HG02884 (cell line): ENCODE data around the gene KCTD3.
A peak's percentile ranks its signal among the peaks of the same experiment; 100 is the strongest.

Experiments
- ATAC-seq: cut with Tn5 transposase; IDR thresholded peaks from one replicate; pipeline ENCODE4 v1.9.1; 2021; ENCODE audit warnings: mild to moderate bottlenecking, moderate library complexity; ENCODE audit not compliant: unreplicated experiment

The KCTD3 gene

DNA sequence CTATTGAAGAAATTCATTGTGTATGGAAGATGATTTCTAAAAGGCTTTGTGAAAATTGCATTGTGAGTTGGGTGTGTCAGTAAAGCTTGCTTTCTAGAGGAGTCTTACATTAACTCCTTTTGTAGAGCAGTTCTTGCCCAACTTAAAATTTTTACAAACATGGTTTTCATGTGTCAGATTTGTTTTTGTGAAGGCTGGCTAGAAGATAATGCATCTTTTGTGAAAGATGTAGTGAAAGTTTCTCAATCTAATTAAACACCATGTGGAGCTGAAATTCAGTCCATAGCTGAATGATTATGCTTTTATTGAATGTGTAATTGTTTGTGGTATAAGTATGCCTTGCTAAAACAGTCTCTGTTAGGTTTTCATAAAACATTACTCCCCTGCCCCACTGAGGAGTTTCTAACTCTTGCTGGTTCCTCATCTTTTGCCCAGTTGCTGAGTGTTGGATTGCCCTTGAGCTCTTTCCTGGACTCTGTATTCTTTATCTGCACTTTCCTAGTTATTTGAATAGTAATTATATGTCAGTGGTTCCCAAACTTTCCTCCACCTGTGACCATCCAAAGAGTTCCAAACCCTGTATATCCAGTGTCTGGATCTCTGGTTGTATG lies 38.0 kb downstream of the KCTD3 start:
- no peak for ATAC-seq

DNA sequence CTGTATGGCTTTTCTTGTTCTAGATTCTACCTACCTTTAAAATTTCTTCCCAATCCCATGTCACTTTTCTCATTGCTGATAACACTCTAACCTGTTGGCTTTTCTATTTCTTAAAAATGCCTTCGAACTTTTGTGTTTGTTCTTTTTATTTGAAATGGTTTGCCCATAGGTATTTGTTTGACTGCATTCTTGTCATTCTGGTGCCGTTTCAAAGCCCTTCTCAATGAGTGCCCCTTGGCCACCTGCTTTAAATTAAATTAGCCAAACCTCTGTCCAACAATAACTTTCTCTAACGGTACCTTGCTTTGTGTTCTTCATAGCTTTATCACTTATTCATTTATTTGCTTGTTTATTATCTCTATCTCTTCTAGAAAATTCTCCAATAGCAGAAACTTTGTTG lies 38.9 kb downstream of the KCTD3 start:
- no peak for ATAC-seq

DNA sequence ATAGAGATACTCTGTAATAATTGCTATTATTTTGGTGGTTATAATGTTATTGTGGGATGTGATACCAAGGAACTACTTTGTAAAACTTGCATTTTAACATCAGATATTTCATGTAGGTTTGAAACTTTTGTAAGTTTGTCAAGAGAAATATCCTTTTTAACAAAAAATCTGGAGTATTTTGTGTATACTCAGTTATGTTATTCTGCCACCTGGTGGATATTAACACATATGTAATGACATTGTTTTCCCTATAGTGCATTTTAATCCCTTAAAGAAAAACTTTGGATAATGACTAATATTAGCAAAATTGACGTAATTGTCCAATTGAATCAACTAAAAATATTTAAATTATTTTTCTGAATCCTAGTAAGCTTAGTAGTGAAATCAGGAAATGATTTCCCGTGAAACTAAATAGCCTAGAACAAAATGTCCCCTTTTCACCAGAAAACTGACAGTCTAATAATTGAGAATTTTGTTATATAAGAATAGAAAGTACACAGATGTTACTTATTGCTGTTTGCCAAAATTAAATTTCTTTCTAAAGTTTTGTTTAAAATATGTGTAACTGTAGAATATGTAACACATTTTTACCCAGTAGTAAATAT lies 39.6 kb downstream of the KCTD3 start:
- peak; percentile 62 for ATAC-seq

DNA sequence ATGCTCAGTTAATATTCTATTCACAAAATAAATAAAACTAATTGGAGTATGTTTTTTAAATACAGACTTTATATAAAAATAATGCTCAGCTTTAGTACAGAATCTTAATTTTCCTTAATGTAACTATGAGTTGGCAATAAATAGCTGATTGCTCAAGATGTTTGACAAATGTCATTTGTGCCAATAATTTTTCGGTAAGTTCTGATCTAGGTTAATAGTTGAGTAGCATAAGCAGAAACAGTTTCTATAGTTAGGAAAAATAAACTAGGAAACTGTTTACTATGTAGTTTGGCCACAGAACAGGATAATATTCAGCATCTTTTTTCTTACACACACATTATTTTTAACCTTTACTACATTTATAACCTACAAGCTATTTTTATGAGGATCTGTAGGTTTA lies 40.3 kb downstream of the KCTD3 start:
- ATAC-seq: no peak

DNA sequence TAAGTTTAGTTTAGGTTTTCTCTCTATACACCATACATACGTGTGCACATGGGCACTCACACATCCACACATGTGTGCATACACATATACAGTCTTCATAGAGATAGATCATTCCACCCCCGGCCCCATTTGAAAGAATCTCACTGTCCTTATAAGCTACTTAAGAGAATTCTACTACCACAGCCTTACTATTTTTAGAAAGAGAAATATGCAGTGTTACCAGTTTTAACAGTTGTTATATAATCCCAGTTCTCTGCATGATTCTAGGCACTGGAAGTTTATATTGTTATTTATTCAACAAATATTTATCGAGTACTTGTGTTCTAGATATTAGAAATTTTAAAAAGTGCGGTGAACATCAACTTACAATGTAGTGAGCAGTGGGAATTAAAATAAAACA lies 41.5 kb downstream of the KCTD3 start:
- no peak for ATAC-seq

DNA sequence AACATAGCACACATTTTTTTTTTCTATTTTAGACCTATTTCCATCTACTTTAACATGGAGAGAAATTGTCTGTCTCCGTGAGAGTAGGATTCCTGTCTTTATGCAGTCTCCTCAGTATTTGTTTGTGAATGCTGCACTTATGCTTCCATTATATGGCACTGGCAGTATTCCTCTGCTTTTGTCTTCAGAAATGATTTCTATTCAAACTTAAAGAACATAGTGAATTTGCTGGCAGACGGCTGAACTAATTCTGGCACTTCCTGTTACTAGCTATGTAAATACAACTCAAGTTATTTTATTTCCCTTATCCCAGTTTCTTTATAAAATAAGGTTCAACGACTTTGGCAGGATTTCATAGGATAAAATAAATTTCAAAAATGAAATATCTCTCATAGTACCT lies 45.3 kb downstream of the KCTD3 start:
- no peak for ATAC-seq

DNA sequence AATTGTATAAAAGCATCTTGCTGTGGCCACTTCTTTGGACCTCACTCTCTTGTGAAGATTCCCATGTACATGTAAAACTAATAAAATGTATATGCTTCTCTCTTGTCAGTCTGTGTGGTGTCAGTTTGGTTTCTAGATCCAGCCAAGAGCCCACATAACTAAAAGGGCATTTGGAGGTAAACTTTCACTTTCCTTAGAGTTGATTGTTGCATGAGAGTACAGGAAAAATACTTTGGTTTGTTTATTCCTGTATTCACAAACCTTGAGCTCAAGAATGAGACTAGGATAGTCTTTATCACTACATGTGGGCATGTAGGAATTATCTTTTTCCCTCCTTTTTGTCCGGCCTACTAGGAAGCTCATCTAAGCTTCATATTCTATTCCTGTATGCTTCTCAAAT lies 50.9 kb downstream of the KCTD3 start:
- no peak for ATAC-seq

DNA sequence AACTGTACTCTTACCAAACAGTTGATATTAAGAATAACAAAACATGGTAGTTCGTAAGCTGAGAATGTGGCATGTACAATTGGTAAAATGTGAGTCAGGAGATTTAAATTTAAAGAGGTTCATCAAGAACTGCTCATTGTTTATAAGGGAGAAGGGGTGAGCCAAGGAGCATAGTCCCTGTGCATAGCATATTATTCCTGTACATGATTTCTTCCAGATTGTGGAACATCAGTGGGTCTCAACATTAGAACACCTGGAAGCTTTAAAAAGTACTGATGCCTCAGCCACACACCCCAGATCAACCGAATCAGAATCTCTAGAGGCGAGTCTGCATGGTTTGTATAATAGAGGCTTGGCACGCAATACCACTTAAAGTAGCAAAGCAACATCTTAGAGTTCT lies 56.1 kb downstream of the KCTD3 start:
- no peak for ATAC-seq

DNA sequence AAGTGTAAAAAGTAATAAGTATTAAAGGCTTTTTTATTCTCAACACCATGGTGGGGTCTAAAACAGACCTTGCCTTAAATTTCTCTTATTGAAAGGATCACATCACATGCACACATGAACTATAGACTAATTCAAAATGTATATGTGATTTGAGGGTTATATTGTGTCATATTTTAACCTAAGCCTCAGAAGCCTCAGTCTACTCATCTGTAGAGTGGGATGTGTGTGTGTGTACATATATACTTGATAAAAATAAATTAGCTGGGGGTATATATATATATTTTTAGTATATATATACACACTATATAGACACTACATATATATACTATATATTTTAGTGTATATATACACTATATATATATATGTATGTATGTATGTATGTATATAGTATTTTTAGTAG lies 58.8 kb downstream of the KCTD3 start:
- ATAC-seq: no peak

DNA sequence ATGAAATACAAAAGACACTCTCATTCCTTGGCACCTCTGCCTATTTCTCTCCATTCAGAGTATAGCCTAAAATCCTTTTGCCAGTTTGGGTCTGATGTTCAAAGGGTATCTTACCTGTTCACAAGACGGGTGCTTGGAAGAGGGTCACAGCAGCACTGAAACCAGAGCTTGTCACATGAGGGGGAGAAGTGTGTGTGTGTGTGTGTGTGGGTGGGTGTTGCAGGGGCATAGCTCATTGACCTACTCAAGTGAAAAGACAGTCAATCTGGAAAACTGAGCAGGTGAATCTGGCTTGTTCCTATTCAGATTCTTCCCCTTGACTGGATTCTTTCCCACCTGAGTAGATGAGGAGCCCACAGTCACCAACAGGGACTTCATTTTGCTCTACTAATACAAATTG lies 63.9 kb downstream of the KCTD3 start:
- no peak for ATAC-seq

DNA sequence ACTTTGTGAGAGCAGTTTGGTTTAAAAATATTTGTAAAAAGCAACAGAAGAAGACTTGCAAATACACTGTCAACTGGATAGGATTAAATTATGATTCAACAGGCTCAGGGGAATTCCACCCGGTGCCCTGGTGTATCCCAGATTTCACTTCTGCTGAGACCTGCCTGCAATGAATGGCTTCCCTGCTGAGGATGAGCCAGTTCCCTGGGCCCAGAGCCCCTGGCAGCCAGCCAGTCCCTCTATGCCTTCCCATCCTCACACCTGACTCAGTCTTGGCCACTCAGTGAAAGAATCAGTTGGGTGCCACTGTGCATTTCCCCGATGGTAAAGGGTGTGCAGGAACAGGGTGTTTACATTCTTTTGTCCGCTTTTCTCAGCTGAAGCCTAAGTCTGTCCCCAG lies 64.4 kb downstream of the KCTD3 start:
- no peak for ATAC-seq

DNA sequence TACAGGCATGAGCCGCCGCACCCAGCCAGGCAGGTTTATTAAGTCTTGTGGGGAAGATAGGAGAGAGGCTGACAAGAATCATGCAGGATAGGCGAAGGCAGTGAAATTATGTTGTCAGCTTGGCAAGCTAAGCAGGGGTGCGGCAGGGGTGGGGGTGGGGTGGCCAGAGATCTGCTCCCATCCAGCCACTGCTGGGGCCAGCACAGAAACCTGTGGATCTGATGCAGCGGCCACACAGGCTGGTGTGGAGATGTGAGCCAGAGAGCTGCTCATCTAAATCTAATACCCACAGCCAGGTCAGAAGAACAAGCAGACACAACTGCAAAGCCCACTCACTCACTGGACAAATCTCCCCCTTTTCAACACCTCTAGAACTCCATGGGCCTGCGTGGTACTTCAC lies 68.7 kb downstream of the KCTD3 start:
- no peak for ATAC-seq

DNA sequence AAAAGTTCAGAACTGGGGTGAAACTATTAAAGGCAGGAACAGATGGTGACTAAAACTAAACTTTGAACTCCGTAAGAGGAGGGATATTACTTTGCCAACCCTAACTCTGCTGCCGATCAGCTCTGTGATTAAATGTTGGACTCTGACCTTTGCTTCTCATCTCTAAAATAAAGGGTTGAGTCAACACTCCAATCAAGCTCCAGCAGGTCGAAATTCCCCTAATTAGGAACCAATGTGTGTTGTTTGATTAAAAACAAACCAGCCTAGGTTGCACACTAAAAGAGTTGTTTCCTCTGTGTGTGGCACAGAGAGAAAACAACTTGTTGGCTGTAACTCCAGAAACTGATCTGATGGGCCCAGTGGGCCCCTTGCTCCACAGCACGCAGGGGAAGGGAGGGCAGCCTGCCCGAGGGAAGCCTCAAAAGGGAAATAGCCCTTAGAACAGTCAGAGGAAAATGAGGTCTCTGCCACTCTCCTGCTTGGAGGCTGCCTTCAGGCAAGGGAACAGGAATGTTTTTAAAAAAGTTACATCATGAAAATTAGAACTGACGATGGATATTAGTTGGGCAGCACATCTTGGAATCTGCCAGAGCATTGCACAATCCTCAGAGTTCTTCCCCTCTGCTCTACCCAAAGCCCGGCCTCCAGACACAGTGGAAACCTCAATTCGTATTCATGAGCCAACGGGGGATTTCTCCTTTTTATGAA lies 69.3 kb downstream of the KCTD3 start:
- ATAC-seq: no peak

DNA sequence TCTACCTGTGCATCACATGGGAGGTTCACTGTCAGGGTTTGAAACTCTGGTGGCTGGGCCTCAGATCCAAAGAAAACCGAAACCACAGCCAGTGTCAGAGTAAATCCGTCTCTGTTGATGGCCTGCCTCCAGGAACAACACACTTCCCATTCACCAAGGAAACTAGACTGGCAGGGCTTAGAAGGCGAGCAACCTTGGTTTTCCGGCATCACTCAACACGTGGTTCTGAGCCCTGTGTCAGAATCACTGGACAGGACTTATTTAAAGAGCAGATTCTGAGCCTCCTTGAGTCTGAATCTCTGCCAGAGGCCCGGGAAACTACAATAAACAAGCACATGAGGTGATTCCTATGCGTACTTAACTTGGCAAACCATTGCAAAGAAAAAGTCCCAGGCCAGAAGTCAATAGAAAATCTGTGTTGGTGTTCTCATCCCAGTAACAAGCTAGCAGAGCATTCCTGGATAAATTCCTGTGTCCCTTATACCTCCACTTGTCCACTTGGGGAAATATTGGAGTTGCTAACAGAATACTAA lies 70.0 kb downstream of the KCTD3 start:
- no peak for ATAC-seq

DNA sequence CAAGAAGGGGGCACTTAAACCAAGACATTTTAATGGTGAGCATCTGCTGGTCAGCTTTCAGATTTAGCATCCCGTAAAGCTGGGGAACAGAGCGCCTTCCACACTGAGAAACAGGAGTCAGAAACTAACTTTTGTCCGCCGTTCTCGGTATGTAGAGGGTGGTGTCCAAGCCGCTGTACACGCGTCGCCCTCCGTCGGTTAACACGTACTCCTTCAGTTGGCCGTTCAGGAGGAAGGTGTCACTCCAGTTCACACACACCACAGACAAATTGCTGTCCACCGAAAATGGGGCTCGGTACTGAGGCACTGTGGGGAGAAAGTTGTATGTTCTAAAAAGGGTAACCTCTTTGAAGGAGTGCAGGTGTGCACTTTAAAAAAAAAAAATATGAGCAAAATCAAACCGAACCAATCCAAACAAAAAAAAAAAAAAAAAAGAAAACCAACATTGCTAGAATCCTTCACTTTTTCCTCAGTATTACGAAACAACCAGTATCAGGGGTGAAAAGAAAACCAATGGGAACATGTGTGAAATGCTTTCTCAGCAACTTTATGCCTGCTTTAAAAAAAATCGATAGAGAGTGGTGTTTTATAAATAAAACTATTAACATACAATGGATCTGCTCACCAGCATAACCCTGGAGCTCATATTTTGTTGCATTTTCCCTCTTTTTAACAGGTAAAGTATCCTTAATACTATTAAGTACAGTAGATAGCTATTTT lies 73.5 kb downstream of the KCTD3 start:
- no peak for ATAC-seq

DNA sequence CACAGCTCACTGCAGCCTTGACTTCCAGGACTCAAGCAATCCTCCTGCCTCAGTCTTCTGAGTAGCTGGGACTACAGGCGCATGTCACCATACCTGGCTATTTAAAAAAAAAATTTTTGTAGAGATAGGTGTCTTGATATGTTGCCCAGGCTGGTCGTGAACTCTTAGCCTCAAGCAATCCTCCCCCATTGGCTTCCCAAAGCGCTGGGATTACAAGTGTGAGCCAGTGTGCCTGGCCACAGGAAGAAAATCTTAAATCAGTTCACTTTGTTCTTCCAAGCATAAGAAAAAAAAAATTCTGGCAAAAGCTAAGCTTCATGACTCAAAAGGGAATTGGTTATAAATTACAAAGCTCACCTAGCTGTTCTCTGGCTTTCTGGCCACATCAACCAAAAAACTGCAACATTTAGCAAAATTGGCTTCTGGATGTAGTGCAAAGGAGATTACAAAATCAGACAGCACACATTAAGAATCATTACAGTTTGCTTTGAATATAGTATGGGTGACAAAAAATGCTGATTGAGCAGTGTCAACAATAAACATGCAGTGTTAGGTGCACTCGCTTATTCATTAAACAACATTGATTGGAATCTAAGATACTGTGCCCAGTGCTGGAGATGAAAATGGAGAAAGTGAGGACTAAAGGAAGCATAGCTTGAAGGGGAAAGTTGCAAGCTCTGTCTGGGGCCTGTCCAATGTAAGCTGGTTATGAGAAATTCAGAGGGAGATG lies 76.7 kb downstream of the KCTD3 start:
- ATAC-seq: no peak

DNA sequence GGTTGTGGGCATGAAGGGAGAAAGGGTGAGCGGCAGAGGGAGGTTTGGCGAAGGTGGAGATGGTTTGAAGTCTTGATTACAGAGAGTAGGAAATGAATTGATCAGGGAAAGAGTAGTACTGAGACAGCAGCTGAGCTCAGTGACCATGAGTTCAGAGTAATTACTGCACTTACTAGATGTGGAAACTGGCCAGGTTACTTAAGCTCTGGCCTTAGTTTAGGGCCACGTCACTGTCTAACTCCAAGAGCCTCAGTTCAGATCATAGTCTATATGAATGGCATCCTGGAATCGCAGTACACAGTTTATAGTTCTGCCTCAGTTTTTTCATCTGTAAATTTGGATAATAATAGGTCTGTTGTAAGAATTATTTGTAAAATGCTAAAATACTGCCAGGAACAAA lies 78.1 kb downstream of the KCTD3 start:
- no peak for ATAC-seq

DNA sequence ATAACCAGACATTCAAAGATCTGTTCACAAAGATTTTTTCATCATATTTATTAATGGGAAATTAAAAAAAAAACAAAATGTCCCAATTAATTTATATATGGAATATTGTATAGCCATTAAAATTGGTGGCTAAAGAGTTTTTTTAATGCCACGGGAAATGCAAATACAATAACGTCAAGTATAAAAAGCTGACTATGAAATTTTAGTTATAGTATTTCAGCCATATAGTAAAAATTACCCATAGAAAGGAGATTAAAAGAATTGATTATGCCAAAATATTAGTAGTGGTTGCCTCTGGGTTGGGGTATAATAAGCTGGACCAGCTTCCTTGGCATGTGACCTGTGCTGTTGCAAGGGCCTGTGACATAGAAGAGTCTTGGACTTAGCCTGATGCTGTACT lies 78.8 kb downstream of the KCTD3 start:
- ATAC-seq: no peak

DNA sequence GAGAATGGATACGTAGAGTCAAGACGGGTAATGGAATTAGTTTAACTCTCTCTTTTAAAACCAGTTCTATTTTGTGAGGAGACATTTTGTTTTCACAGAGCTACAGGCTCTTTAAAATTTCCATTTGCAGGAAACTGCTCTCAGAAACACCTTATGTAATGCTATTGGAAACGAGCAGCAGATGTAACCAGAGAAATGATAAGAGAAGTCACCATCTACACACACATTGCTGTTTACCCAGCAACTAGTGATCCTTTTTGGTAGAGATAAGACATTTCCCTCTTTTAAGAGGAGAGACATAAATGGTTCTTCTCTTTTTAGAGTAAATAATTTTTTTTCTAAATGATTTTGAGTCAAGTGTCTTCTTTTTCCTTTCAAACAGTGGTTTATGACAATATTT lies 80.6 kb downstream of the KCTD3 start:
- no peak for ATAC-seq

DNA sequence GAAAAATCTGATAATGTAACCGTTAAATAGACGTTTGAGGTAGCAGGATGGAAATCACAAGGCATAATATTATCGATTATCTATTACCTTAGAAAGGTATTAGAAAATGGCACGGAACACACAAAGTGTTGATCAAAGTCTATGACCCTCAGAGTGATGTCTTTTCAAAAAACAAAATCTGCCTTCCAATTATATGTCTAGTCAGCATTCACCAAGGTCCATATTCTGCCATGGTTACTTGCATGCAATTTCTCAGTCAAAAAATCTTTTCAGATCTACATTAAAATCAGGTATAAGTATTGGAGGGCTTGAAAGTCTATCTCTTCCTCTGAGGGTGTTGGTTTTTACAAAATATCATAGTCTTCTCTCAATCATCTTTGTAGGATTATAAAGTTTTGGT lies 81.9 kb downstream of the KCTD3 start:
- ATAC-seq: no peak
